ENCODE data around the gene STARD7. TPM values are rescaled to one million over a fixed set of nuclear protein-coding genes. Genes with fewer than 3 reads are reported as not detected.

Gene STARD7
- total and polyA plus RNA-seq, 9 of the 15 experiments (the other 6 are each of a cell fraction or from before 2014, with no cell fraction given) = 90.9 to 196 (median 145) TPM

GRCh38 chr2:96225016-96225533 lies 16.4 kb upstream of the STARD7 start (continued):
- TF ChIP-seq HMGXB4 (CRISPR knock-in tag; IDR thresholded peaks at IDR 0.05) = no peak
- no peak for TF ChIP-seq DEAF1 (CRISPR knock-in tag; IDR thresholded peaks at IDR 0.05)
- peak; percentile 71; the same call in 1 of the 2 replicates for TF ChIP-seq ZNF41 (CRISPR knock-in tag; conservative IDR thresholded peaks at IDR 0.05)
- no peak for TF ChIP-seq BRD9 (IDR thresholded peaks at IDR 0.05; ENCODE audit: low read depth, partially characterized antibody)
- no peak for TF ChIP-seq ZNF133 (CRISPR knock-in tag; IDR thresholded peaks at IDR 0.05)
- peak; percentile 18 to 90; a peak in 2 of 4 replicates for TF ChIP-seq TEAD1 (CRISPR knock-in tag; IDR thresholded peaks at IDR 0.05)
- TF ChIP-seq ZNF778 (CRISPR knock-in tag; IDR thresholded peaks at IDR 0.05) = no peak
- no peak for TF ChIP-seq SAFB (IDR thresholded peaks at IDR 0.05; ENCODE audit: borderline replicate concordance, low read depth, low read length)
- no peak; the same call in 1 of the 2 replicates for TF ChIP-seq ZNF134 (CRISPR knock-in tag; conservative IDR thresholded peaks at IDR 0.05)
- TF ChIP-seq CBX1 (IDR thresholded peaks at IDR 0.05; ENCODE audit: low read depth) = no peak
- TF ChIP-seq CLOCK (CRISPR knock-in tag; IDR thresholded peaks at IDR 0.05; ENCODE audit: borderline replicate concordance) = no peak
- no peak for TF ChIP-seq SETDB1 (IDR thresholded peaks at IDR 0.05; ENCODE audit: low read length)
- no peak for TF ChIP-seq ZNF318 (IDR thresholded peaks at IDR 0.05; ENCODE audit: borderline replicate concordance in 1 of 2, low read depth in 1 of 2)
- TF ChIP-seq LCOR (CRISPR knock-in tag; IDR thresholded peaks at IDR 0.05) = no peak

Data from K562 (cell line).